SJCRH30 (cell line): Measurements from ENCODE around the gene VTI1A. TPM values are rescaled to one million over a fixed set of nuclear protein-coding genes. Genes with fewer than 3 reads are reported as not detected.
"Not testable (repeated sequence)": the region's sequence is repeated elsewhere in the genome, so short reads cannot be mapped to it uniquely, and the experiment has no call there.

ENCODE experiments used
- DNase-seq, 2 experiments: peaks; one replicate each; pipeline ENCODE4 v3.0.0-alpha.2; 2015 to 2020
- H3K27ac ChIP-seq: fragments of 250-450 bp; sonication (Bioruptor Pico); 2 replicates; pipeline ENCODE4 v1.5.1; 2020; ENCODE audit warnings: mild to moderate bottlenecking, moderate library complexity
- H3K27me3 ChIP-seq: fragments of 250-450 bp; sonication (Bioruptor Pico); 2 replicates; pipeline ENCODE4 v1.5.1; 2020; ENCODE audit warnings: mild to moderate bottlenecking, moderate library complexity
- H3K36me3 ChIP-seq: fragments of 250-450 bp; sonication (Bioruptor Pico); 2 replicates; pipeline ENCODE4 v1.5.1; 2020; ENCODE audit warnings: mild to moderate bottlenecking, moderate library complexity
- H3K4me1 ChIP-seq: fragments of 250-450 bp; sonication (Bioruptor Pico); 2 replicates; pipeline ENCODE4 v1.5.1; 2020; ENCODE audit warnings: mild to moderate bottlenecking, moderate library complexity
- H3K4me3 ChIP-seq: fragments of 250-450 bp; sonication (Bioruptor Pico); 2 replicates; pipeline ENCODE4 v1.5.1; 2020; ENCODE audit warnings: mild to moderate bottlenecking, moderate library complexity
- H3K9me3 ChIP-seq: fragments of 250-450 bp; sonication (Bioruptor Pico); replicated peaks from 2 replicates; pipeline ENCODE4 v1.5.1; 2020; ENCODE audit warnings: mild to moderate bottlenecking, moderate library complexity
- total RNA-seq: library from RNA; depleted of rRNA; stranded (reverse); fragments of >200 nt; shearing (Covaris generic); gene quantifications from 2 replicates; pipeline ENCODE4 v1.2.3, GENCODE V29; 2014; rRNA removed

Gene VTI1A
- total RNA-seq, 1 experiment from 2014 or later, result 29.0 TPM

GRCh38 chr10:112848868-112849430, 401.9 kb downstream of the VTI1A start:
- DNase-seq, result no peak
- H3K4me3 ChIP-seq, result no peak overlapping the region
- H3K4me1 ChIP-seq, result peaks cover 2% of the 10 kb centered on the region
- no peaks in the 10 kb centered on the region for H3K36me3 ChIP-seq
- H3K27me3 ChIP-seq, result no peaks in the 10 kb centered on the region
- H3K27ac ChIP-seq, result no peak overlapping the region
- no peaks in the 10 kb centered on the region for H3K9me3 ChIP-seq

DNA sequence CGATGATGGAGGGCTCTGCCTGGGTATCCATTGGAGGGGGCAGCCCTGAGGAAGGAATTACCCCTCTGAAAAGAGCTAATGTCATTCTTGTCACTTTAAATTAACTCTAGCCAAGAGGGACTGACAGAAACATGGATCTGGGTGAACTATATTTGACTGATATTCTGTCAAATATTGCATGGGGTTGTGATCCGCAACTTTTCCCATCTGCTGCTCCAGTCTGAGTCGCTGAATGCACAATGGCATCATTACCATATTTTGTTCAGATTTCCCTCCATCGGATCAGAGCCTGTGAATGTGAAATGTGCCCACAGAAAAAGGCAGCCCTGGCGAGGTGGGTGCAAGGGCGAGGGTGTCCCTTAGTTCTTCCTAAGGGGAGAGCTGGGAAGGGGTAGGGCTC, 402.5 kb downstream of the VTI1A start:
- Histone ChIP-seq H3K27me3 (no peaks in the 10 kb centered on the region), H3K4me1 (no peaks in the 10 kb centered on the region), H3K36me3 (no peaks in the 10 kb centered on the region), H3K4me3 (no peak overlapping the region), H3K9me3 (no peaks in the 10 kb centered on the region), H3K27ac (no peak overlapping the region)
- DNase-seq, result no peak

DNA sequence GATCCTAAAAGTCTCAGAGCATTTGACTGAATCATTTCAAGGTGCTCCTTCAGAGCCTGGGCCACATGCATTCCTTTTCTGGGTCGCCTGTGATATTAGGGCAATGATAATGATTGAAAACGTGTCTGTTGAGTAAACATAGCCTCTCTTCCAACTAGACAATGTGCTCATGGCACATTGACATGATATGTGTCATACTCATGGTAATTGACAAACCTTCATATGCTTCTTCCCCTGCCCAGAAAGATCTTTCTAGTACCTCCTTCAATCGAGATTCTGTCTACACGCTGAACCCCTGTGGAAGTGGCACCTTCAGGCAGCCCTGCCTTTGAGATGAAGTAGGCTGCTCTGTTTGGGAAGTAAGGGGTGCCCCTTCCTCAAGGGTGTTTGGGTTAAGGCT, 404.2 kb downstream of the VTI1A start:
- H3K4me3 ChIP-seq, result no peak overlapping the region
- DNase-seq, result no peak
- no peak overlapping the region for H3K27ac ChIP-seq
- H3K36me3 ChIP-seq, result no peaks in the 10 kb centered on the region
- no peaks in the 10 kb centered on the region for H3K27me3 ChIP-seq
- no peaks in the 10 kb centered on the region for H3K4me1 ChIP-seq
- H3K9me3 ChIP-seq, result no peaks in the 10 kb centered on the region

DNA sequence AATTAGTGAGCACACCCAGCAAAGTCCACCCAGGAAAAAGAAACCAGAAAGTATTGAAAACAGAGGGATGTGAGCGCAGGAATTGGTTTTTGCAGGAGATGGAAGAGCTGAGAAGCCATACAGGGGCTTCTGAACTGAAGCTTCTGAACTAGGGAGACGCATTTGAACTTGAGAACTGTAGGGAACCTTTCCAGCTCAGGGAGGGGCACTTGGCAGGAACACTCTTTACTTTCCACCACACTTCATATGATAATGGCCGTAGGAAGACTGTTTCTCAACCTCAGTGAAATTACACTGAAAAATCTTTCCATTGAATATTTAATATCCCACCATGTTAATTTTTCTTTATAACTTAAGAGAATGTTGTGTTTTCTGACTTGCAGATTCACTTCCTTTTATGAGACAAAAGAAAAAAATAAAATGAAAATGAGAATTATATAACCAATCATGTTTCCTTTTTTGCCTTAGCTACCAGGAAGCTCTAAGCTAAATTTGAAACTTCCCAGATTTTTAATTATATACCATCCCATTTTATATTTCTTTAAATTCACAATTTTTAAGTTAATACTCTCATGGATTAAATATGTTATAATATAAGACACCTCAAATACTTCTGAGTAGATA, 404.7 kb downstream of the VTI1A start:
- no peaks in the 10 kb centered on the region for H3K36me3 ChIP-seq
- no peaks in the 10 kb centered on the region for H3K4me1 ChIP-seq
- H3K27ac ChIP-seq, result no peak overlapping the region
- no peak for DNase-seq
- no peak overlapping the region for H3K4me3 ChIP-seq
- no peaks in the 10 kb centered on the region for H3K27me3 ChIP-seq
- H3K9me3 ChIP-seq, result no peaks in the 10 kb centered on the region

GRCh38 chr10:112852306-112852705, 405.3 kb downstream of the VTI1A start:
- Histone ChIP-seq H3K27me3 (no peaks in the 10 kb centered on the region), H3K4me1 (no peaks in the 10 kb centered on the region), H3K27ac (no peak overlapping the region), H3K9me3 (no peaks in the 10 kb centered on the region), H3K36me3 (no peaks in the 10 kb centered on the region), H3K4me3 (no peak overlapping the region)
- DNase-seq, result no peak

DNA sequence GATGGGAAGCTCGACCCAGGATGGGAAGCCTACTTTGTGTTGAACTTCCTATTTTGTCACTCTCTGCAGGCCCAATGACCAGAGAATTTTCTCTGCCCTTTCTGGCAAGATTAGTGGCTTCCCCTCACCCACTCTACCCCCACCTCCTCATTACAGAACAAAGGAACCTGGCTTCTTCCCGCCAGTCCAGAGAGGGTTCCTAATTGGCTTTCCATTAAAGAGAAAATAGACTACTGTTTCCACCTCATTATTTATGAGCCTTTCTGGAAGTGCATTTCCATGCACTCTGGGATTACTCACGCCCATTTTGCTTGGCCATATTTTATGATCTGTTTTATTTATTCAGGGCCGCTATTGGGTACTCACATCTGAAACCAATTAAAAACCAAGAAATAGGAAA, 408.1 kb downstream of the VTI1A start:
- H3K4me3 ChIP-seq, result no peak overlapping the region
- DNase-seq, result no peak
- no peaks in the 10 kb centered on the region; the same call in 1 of the 2 replicates for H3K4me1 ChIP-seq
- H3K27me3 ChIP-seq, result no peaks in the 10 kb centered on the region
- H3K27ac ChIP-seq, result no peak overlapping the region
- H3K9me3 ChIP-seq, result no peaks in the 10 kb centered on the region
- H3K36me3 ChIP-seq, result no peaks in the 10 kb centered on the region

DNA sequence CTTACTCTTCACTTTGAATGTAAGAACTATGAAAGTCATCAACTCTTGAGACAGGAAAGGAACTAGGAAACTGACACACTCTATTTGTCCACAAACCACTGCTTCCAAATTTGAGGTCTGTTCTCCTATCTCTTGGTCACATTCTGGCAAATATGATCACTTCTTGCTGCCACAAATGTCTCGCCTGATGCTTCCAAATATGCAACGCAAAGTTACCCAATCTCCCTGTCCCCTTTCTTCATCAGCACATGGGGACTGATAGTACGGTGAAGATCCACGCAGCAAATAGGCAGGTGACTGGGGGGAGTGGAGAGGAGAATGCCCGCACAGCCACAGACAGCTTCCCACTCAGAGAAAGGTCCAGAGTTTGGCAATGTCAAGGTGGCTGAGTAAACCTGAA, 410.5 kb downstream of the VTI1A start:
- Histone ChIP-seq H3K27ac (no peak overlapping the region), H3K36me3 (no peaks in the 10 kb centered on the region), H3K9me3 (no peaks in the 10 kb centered on the region), H3K4me1 (no peaks in the 10 kb centered on the region; the same call in 1 of the 2 replicates), H3K4me3 (no peak overlapping the region), H3K27me3 (no peaks in the 10 kb centered on the region)
- no peak for DNase-seq

GRCh38 chr10:112858986-112859651, 412.1 kb downstream of the VTI1A start:
- H3K4me3 ChIP-seq, result no peak overlapping the region
- no peak for DNase-seq
- H3K36me3 ChIP-seq, result no peaks in the 10 kb centered on the region
- no peak overlapping the region for H3K27ac ChIP-seq
- H3K4me1 ChIP-seq, result no peaks in the 10 kb centered on the region; the same call in 1 of the 2 replicates
- peaks cover 3% of the 10 kb centered on the region; the same call in 1 of the 2 replicates for H3K9me3 ChIP-seq
- H3K27me3 ChIP-seq, result no peaks in the 10 kb centered on the region

DNA sequence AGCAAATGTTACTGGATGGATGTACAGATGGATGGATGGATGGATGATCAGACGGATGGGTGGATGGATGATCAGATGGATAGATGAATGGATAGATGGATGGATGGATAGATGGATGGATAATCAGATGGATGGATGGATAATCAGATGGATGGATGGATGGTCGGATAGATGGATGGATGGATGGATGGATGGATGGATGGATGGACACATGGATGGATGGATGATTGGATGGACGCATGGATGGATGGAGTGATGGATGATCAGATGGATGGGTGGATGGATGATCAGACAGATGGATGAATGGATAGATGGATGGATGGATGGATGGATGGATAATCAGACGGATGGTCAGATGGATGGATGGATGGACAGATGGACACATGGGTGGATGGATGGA, 412.8 kb downstream of the VTI1A start:
- Histone ChIP-seq H3K4me1 (no peaks in the 10 kb centered on the region; the same call in 1 of the 2 replicates), H3K27me3 (no peaks in the 10 kb centered on the region), H3K36me3 (no peaks in the 10 kb centered on the region), H3K27ac (no peak overlapping the region), H3K9me3 (peaks cover 3% of the 10 kb centered on the region), H3K4me3 (no peak overlapping the region)
- DNase-seq, result no peak

GRCh38 chr10:112863461-112863860, 416.4 kb downstream of the VTI1A start:
- not testable (repeated sequence) for H3K9me3 ChIP-seq, H3K4me1 ChIP-seq, H3K27ac ChIP-seq, H3K36me3 ChIP-seq, DNase-seq, H3K4me3 ChIP-seq, H3K27me3 ChIP-seq

Other genes starting within 250 kb of the VTI1A start
- not detected in 2 replicates for gene TECTB, start 163.8 kb upstream of the VTI1A start, total RNA-seq
- gene ACSL5, start 73.1 kb upstream of the VTI1A start, total RNA-seq, result 0.06 TPM in 1 of 2 replicates, not detected in the other
- gene ZDHHC6, start 301 bp upstream of the VTI1A start, total RNA-seq, result 42.8 and 43.5 TPM in 2 replicates